HG03103 (cell line): ENCODE data around the gene GRIA2.

Experiments used
- ATAC-seq: cut with Tn5 transposase; IDR thresholded peaks from one replicate; pipeline ENCODE4 v1.9.1; 2021; ENCODE audit warnings: low read depth; ENCODE audit not compliant: unreplicated experiment

GRIA2 gene

GRCh38 chr4:157358851-157359250 lies 138.3 kb downstream of the GRIA2 start:
- no peak for ATAC-seq

- no peak for ATAC-seq
Measured at GRCh38 chr4:157363360-157363759, 142.8 kb downstream of the GRIA2 start.

GRCh38 chr4:157372154-157372553 lies 151.6 kb downstream of the GRIA2 start:
- ATAC-seq, result no peak

- ATAC-seq, result no peak
Measured at GRCh38 chr4:157372567-157372966, 152.0 kb downstream of the GRIA2 start.

GRCh38 chr4:157389741-157390140 lies 169.2 kb downstream of the GRIA2 start:
- ATAC-seq, result no peak

GRCh38 chr4:157405070-157405469 lies 184.5 kb downstream of the GRIA2 start:
- ATAC-seq, result no peak
